Measurements from ENCODE around the gene ARHGEF19.
A peak's percentile ranks its signal among the peaks of the same experiment; 100 is the strongest.
"Not testable (repeated sequence)": the region's sequence is repeated elsewhere in the genome, so short reads cannot be mapped to it uniquely, and the experiment has no call there.

The ARHGEF19 gene

DNA sequence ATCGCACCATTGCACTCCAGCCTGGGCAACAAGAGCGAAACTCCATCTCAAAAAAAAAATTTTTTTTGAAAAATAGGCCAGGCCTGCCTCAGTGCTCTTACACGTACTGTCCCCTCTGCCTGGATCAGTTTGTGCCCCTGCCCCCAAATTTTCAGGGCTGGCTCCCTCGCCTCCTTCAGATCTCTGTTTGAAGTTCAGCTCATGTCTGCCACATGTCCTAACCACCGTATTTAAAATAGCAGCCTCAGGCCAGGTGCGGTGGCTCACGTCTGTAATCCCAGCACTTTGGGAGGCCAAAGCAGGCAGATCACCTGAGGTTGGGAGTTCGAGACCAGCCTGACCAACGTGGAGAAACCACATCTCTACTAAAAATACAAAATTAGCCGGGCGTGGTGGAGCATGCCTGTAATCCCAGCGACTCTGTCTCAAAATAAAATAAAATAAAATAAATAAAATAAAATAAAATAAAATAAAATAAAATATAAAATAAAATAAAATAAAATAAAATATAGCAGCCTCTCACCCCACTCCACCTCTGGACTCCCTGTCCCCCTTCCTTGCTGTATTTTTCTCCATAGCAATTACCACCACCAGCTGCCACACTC lies 48.7 kb downstream of the ARHGEF19 start:
- H3K27ac Mint-ChIP-seq: peak overlapping the region; percentile 14
- peaks cover 50% of the 10 kb centered on the region for H3K4me1 Mint-ChIP-seq
- not testable (repeated sequence) for ATAC-seq; H3K9me3 Mint-ChIP-seq; H3K4me3 Mint-ChIP-seq; H3K36me3 Mint-ChIP-seq; DNase-seq (ENCODE audit: low spot score in 2 of 2)

DNA sequence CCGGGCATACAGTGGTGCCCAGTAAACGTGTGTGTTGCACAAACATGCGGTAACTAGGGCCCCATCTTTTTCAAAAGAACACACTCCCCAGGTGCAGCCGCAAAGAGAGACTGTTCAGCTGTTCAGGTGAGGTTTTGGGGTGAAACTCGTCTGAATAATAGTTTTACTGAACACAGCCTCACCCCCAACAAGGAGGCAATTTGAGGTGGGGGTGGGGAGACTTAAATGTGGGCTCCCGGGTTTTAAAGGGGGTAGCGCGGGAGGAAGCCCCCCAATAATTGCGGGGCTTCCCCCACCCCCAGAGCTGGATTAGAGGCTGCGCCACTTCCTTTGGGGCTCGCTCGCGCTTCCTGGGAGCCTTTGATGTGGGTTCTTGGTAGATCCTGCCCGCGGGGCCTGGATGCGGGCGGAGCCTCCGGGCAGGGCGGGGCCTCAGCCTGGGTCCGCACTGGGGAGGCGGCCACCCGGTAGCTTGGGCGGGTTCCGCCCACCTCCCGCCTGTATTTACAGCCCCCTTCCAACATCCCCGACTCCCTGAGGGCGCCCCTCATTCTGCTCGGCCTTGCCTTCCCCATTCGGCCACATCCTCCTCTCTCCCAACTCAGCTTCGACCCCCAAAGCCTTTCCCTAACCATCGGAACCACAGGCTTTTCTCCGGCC lies 50.2 kb downstream of the ARHGEF19 start:
- DNase-seq (ENCODE audit: low spot score in 2 of 2) (no peak), ATAC-seq (peak; percentile 64)
- Mint-ChIP-seq H3K4me3 (peak overlapping the region; percentile 62), H3K36me3 (no peaks in the 10 kb centered on the region), H3K27ac (peak overlapping the region; percentile 43), H3K9me3 (no peaks in the 10 kb centered on the region), H3K4me1 (peaks cover 54% of the 10 kb centered on the region)

DNA sequence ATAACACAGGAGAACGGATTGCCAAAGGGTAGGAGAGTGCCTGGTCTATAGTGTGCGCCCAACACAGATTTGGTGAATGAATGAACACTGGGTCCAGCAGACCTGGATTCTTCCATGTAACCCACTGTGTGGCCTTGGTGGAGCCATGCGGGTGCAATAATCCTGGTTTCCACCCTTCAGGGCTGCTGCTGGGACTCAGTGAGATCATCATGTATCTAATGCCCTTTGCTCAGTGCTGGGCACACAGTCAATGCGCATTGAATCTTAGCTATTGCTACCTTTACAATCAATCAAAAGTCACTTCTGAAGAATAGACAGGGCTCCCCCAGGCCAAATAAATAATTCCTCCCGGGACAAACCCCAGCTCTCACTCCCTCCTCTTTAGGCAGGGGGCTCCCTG lies 50.7 kb downstream of the ARHGEF19 start:
- ATAC-seq (no peak), DNase-seq (ENCODE audit: low spot score in 2 of 2) (no peak)
- Mint-ChIP-seq H3K27ac (no peak overlapping the region), H3K4me3 (peak overlapping the region; percentile 62), H3K36me3 (no peaks in the 10 kb centered on the region), H3K9me3 (no peaks in the 10 kb centered on the region), H3K4me1 (peaks cover 58% of the 10 kb centered on the region)

DNA sequence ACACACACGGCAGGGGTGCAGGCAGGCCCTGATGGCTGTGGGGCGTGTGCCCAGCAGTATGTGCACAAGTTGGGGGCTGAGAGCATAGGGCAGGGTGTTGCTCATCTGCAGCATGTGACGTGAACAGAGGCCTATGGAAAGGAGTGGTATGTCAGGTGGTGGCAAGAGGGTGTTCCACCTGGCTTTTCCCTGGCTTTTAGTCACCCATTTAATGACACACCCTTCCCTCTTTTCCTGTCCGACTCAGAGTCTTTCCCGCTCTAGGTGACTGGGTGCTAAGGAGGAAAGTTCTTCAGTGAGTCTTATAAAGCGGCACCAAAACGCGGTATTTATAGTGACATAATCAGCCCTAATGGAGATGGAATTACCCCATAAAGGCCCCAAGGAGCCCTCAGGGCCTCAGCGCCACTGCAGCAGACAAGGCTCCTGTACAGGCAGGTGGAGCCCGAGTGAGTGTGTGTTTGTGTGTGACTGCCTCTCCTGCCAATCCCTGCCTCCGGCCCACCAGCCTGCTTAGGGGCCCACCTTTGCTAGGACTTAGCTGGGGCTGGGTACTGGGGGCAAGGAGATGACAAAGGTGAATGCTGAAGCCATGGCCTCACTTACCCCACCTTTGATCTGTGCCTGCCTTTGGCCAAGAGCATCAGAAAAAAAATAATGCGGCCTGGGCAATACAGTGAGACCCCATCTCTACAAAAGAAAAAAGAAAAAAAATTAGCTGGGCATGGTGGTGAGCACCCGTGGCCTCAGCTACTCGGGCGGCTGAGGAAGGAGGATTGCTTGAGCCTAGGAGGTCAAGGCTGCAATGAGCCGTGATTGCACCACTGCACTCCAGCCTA lies 53.2 kb downstream of the ARHGEF19 start:
- Mint-ChIP-seq H3K4me1 (peaks cover 39% of the 10 kb centered on the region), H3K4me3 (no peak overlapping the region), H3K36me3 (no peaks in the 10 kb centered on the region), H3K27ac (no peak overlapping the region), H3K9me3 (no peaks in the 10 kb centered on the region)
- no peak for DNase-seq (ENCODE audit: low spot score in 2 of 2)
- ATAC-seq: no peak

DNA sequence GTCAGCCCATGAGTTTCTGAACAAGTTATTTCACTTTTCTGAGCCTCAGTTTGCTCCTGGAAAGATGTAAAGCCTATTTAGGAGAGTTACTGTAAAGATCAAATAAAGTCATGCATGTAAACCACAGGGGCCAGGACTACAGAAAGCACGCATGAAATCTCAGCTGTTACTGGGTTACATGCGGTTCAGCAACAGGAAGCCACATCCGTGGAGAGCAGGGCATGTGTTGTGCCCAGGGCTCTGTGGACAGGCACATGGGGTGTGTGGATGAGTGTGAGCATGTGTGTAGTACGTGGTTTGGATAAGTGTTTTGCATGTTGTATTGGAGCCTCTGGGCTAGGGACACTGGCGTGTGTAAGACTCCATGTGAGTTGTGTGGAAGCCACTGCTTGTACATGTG lies 54.4 kb downstream of the ARHGEF19 start:
- ATAC-seq (peak; percentile 70), DNase-seq (ENCODE audit: low spot score in 2 of 2) (no peak)
- H3K27ac Mint-ChIP-seq: no peak overlapping the region
- H3K36me3 Mint-ChIP-seq: no peaks in the 10 kb centered on the region
- H3K4me1 Mint-ChIP-seq: peaks cover 32% of the 10 kb centered on the region
- no peaks in the 10 kb centered on the region for H3K9me3 Mint-ChIP-seq
- H3K4me3 Mint-ChIP-seq: no peak overlapping the region

DNA sequence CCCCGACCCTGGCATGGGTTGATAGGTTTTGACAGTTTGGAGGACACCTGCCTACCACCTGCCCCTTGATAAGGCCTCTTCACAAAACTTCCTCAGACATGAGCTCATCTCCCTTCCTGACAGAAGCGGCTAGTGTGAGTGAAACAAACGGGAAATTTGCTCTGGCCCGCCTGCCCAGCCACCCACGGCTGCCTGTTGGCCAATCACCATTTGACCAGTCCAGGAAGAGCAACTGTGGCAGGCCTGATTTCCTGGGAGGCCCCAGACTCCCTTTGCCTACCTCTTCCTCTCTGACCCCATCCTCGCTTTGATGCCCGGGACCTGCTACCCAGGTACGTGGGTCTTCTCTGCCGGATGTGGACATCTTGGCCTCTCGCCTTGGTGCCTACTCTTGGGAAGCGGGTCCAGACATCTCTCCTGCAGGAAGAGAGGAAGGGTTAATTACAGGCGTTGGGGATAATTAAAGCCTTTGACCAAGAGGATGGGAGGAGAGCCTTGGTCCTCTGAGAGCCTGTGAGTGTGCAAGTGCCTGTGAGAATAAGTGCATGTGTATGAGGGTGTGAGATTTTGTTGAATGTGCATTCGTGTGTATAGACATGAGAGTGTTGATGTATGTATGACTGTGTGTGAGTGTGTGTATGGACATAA lies 55.5 kb downstream of the ARHGEF19 start:
- DNase-seq (ENCODE audit: low spot score in 2 of 2) (no peak), ATAC-seq (no peak)
- Mint-ChIP-seq H3K27ac (no peak overlapping the region), H3K36me3 (no peaks in the 10 kb centered on the region), H3K4me3 (no peak overlapping the region), H3K4me1 (peaks cover 23% of the 10 kb centered on the region), H3K9me3 (no peaks in the 10 kb centered on the region)

DNA sequence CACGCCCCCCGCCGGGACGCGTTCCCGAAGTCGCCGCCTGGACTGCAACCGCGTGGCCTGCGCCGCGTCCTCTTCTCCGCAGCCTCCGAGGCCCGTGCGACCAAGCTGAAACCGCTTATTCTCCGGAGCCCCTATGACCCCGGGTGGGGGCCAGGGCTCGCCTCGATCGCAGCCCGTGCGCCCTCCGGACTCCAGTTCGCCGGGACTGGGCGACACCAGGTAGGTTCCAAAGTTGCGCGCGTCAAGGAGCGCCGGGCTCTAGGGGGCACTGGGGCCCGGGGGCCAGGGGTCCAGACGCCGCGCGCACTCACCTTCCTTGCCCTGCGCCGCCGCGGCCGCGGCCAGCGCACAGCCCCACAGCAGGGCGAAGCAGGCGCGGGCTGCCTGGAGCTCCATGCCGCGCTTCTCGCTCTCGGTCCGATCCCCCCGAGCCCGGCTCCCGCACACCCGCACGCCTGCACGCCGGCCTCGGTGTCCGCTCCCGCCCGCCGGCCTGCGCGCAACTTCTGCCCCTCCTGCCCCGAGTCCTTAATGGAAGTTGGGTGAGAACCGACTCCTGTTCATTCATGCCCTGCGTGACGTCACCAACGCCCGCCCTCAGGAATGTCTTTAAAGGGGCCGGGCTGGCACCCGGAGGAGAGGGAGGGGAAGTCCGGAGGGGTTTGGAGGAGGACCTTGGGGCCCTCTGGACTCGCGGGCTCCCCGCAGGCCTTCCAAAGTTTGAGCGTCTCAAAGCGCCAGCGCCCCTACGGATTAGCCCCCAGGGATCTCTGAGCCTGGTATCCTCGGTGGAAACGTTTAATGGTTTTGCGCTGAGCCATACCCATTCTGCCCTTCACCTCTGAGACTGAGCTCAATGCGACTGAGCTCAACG lies 56.7 kb downstream of the ARHGEF19 start, which contains the start of gene EPHA2:
EPHA2 (minus strand) TSS at position 533 of the 874 bp plus-strand sequence; CDS start at position 396, 137 bp downstream.
- H3K4me3 Mint-ChIP-seq: peak within 1 kb of the TSS; percentile 62
- ATAC-seq (no peak), DNase-seq (ENCODE audit: low spot score in 2 of 2) (no peak)
- no peaks in the 10 kb centered on the region for H3K36me3 Mint-ChIP-seq
- H3K4me1 Mint-ChIP-seq: peaks cover 15% of the 10 kb centered on the region
- H3K27ac Mint-ChIP-seq: no peak within 1 kb of the TSS
- H3K9me3 Mint-ChIP-seq: no peaks in the 10 kb centered on the region

DNA sequence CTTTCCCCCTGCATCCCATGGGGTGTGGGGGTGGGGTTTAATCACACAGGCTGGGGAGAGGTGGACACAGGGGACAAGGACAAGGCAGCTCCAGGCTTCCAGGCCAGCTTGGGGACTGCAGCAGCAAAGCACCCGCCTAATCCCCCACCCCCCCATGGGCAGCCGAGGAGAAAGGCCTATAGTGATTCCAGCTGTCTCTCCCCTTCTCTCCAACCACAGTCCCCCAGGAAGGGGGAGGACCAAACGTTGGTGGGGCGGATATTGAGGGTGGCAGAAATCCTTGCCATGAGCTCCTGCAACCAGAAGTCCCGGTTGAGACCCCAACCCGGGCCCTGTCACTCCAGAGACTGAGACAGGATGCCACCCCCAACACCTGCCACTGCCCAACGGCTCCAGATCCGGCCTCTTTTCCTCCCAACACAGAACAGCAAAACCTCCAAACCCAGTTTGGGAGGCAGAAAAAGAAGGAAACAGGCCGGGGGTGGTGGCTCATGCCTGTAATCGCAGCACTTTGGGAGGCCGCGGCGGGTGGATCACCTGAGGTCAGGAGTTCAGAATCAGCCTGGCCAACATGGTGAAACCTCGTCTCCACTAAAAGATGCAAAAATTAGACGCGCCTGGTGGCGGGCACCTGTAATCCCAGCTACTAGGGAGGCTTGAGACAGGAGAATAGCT lies 58.3 kb downstream of the ARHGEF19 start:
- Mint-ChIP-seq H3K27ac (no peak overlapping the region), H3K4me1 (peaks cover 21% of the 10 kb centered on the region), H3K36me3 (no peaks in the 10 kb centered on the region), H3K9me3 (no peaks in the 10 kb centered on the region), H3K4me3 (peak overlapping the region; percentile 62)
- ATAC-seq (no peak), DNase-seq (ENCODE audit: low spot score in 2 of 2) (no peak)

DNA sequence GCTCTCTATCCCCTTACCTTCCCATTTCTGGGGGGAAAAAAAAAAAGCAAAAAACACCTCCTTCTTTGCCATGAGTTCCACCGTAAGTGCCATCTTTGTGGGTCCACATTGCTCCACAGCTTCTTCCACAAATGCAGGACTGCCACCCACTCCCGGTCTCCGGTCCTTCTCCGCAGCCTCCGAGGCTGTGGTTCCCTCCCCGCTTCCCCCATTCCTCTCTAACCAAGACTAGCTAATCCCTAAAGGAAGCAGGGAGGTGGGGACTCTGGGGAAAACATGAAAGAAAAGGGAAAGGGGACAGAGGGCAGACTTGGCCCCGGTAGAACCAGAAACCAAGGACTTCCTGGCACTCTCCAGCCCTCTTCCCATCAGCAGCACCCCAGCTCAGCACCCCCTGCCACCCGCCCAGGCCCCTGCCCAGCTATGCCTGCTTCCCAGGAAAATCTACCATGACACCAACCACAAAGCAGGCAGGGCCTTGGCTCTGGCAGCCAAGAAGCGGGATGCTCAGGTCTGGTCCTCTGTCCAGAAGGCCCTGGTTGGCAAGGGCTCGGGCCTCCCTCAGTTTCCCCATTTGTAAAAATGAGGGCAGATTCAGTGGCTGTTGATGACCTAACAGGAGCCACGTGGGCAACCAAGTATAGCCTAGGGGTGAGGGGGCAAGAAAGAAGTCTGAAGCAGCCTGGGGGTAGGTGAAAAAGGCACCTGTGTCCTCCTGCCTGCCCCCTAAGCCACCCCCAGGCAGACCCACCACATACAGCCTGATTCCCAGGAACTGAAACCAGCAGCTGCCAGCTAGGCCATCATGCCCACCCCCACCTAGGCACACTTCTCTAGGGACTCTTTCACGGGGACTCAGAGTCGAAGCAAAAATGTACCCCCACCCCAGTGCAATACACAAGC lies 59.1 kb downstream of the ARHGEF19 start:
- Mint-ChIP-seq H3K4me3 (no peak overlapping the region), H3K36me3 (no peaks in the 10 kb centered on the region), H3K4me1 (peaks cover 21% of the 10 kb centered on the region), H3K9me3 (no peaks in the 10 kb centered on the region), H3K27ac (no peak overlapping the region)
- ATAC-seq (no peak), DNase-seq (ENCODE audit: low spot score in 2 of 2) (no peak)

DNA sequence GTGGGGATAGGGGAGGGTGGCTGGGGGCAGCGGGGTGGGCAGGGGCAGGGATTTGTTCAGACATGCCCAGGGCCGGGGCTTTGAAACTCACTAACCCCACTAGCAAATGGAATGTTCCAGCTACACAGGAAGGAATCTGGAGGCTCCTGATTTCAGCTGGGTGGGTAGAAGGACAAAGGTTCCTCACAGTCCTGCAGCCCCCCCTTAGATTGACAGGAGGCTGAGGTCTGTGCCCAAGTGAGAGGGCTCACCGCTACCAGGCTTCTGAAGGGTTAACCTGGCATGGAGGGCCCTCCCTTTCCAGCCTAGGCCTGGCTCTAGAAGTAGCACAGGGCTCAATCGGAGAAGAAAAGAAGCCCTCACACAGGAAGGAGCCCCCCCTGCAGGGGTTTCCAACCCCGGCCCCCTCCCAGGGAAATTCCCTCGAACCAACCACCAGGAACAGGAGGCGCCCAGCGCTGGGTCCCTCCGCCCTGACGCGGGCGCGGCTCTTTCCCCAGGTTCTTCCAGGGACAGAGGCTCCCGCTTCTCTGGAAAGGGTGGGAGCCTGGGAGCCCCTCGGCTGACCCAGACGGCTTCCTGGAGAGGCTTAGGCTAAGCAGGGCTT lies 59.9 kb downstream of the ARHGEF19 start:
- no peaks in the 10 kb centered on the region for H3K9me3 Mint-ChIP-seq
- no peak overlapping the region for H3K4me3 Mint-ChIP-seq
- H3K4me1 Mint-ChIP-seq: peaks cover 13% of the 10 kb centered on the region
- no peaks in the 10 kb centered on the region for H3K36me3 Mint-ChIP-seq
- DNase-seq (ENCODE audit: low spot score in 2 of 2) (no peak), ATAC-seq (no peak)
- H3K27ac Mint-ChIP-seq: no peak overlapping the region

DNA sequence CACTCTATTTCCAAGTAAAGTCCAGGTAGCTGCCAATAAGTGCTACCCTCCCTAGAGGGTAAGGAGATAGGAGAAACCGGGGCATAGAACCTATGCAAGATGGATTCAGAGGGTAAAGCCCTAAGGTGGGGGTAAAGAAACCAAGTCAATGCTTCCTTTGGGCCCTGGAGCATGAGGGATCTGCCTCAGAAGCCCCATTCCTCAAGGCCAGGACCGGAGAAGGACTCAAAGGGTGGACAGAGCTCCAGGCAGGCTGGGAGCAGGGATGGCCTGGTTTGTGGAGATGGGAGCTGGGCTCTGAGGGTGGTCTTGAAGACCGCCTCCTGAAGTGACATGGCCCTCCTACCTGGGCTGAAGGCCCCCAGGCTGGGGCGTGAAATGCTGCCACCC lies 60.5 kb downstream of the ARHGEF19 start:
- H3K4me1 Mint-ChIP-seq: peaks cover 7% of the 10 kb centered on the region
- no peak for ATAC-seq
- H3K9me3 Mint-ChIP-seq: no peaks in the 10 kb centered on the region
- no peak for DNase-seq (ENCODE audit: low spot score in 2 of 2)
- H3K4me3 Mint-ChIP-seq: no peak overlapping the region
- no peak overlapping the region for H3K27ac Mint-ChIP-seq
- no peaks in the 10 kb centered on the region for H3K36me3 Mint-ChIP-seq

DNA sequence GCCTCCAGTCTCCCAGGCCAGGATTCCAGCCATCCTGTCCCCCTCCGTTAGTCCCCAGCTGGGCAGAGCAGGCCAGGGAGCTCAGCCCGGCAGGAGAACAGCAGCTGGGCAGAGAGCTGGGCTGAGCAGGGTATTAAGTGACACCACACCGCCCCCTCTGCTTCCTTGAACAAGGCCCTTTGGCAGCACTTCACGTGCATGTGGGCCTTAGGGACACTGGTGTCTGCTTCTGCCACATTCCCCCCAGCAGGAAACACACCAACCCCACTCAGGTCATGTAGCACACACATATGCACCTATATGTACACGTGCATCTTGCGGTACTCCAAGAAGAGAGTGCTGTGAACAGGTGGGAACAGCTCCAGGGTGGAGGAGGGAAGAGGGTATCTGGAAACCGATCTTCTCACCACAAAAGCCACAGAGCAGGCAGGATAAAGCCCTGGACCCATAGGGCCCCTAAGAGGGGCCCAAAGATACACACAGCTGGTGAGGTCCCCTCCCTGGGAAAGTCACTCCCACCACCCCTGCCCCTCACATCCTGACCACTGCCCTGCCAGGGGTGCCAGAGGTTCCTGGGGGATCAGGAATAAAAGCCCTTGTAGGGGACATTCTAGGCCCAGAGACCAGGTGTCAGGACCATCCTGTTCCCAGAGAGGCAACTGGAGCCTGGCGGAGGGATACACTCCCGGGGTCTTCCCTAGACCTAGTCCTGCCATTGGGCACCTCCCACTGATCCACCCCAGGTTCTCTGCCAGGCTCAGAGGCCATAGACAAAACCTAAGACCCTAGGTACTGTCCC lies 61.1 kb downstream of the ARHGEF19 start:
- ATAC-seq: no peak
- H3K9me3 Mint-ChIP-seq: no peaks in the 10 kb centered on the region
- H3K36me3 Mint-ChIP-seq: no peaks in the 10 kb centered on the region
- peak overlapping the region; percentile 72 for H3K27ac Mint-ChIP-seq
- no peak overlapping the region for H3K4me3 Mint-ChIP-seq
- DNase-seq (ENCODE audit: low spot score in 2 of 2): no peak
- peaks cover 6% of the 10 kb centered on the region for H3K4me1 Mint-ChIP-seq
